Cardiac fibroblast (primary cell): ENCODE data around the gene ABCF1.

Experiments
- DNase-seq, 2 donors: peaks; one replicate each; pipeline versions ENCODE4 v3.0.0 to v3.0.0-alpha.2; 2010; ENCODE audit warnings: low read depth in 2 of 2
- H3K4me3 ChIP-seq, 2 donors: replicated peaks in 1 of 2; 1 replicate in 1 of 2; 2 replicates in 1 of 2; pipeline ENCODE4 v1.5.1; 2011; ENCODE audit warnings: low read depth in 2 of 2, low read length in 2 of 2, mild to moderate bottlenecking in 2 of 2, moderate library complexity in 1 of 2
- CTCF ChIP-seq: IDR thresholded peaks from one replicate; pipeline ENCODE4 v1.5.1; 2011; ENCODE audit warnings: low read depth, mild to moderate bottlenecking, low read length, inconsistent platforms

Gene ABCF1

GRCh38 chr6:30557683-30557981 lies 13.6 kb upstream of the ABCF1 start:
- no peak for DNase-seq
- TF ChIP-seq CTCF, result no peak
- H3K4me3 ChIP-seq, result peak overlapping the region; percentile 80 to 100

GRCh38 chr6:30560930-30561329 lies 10.3 kb upstream of the ABCF1 start:
- H3K4me3 ChIP-seq, result no peak overlapping the region
- DNase-seq, result no peak
- no peak for TF ChIP-seq CTCF

GRCh38 chr6:30562470-30563425 lies 8.5 kb upstream of the ABCF1 start:
- H3K4me3 ChIP-seq, result no peak overlapping the region
- DNase-seq, result no peak
- no peak for TF ChIP-seq CTCF

GRCh38 chr6:30564114-30564513 lies 7.1 kb upstream of the ABCF1 start:
- no peak overlapping the region for H3K4me3 ChIP-seq
- no peak for DNase-seq
- no peak for TF ChIP-seq CTCF

GRCh38 chr6:30565772-30566171 lies 5.5 kb upstream of the ABCF1 start:
- H3K4me3 ChIP-seq, result no peak overlapping the region
- peak in 1 of 2 donors; percentile 31 for DNase-seq
- no peak for TF ChIP-seq CTCF

- DNase-seq, result no peak
- H3K4me3 ChIP-seq, result no peak overlapping the region
- TF ChIP-seq CTCF, result no peak
Observed at GRCh38 chr6:30568245-30568644, 3.0 kb upstream of the ABCF1 start.
